GM21381 (cell line): ENCODE results near the gene FLNB.
A peak's percentile ranks its signal among the peaks of the same experiment; 100 is the strongest.

Experiments
- ATAC-seq: cut with Tn5 transposase; IDR thresholded peaks from one replicate; pipeline ENCODE4 v1.9.1; 2021; ENCODE audit warnings: mild to moderate bottlenecking, moderate library complexity; ENCODE audit not compliant: unreplicated experiment

FLNB gene

GRCh38 chr3:58072763-58073130 lies 64.5 kb downstream of the FLNB start:
- ATAC-seq, result no peak

- ATAC-seq, result no peak
Measured at GRCh38 chr3:58073301-58074108, 65.3 kb downstream of the FLNB start.

GRCh38 chr3:58074116-58074715 lies 66.0 kb downstream of the FLNB start:
- ATAC-seq, result no peak

GRCh38 chr3:58074997-58075396 lies 66.8 kb downstream of the FLNB start:
- ATAC-seq, result no peak

- no peak for ATAC-seq
Measured at GRCh38 chr3:58077596-58078285, 69.5 kb downstream of the FLNB start.

GRCh38 chr3:58078610-58079009 lies 70.4 kb downstream of the FLNB start:
- no peak for ATAC-seq

GRCh38 chr3:58079773-58080172 lies 71.6 kb downstream of the FLNB start:
- no peak for ATAC-seq

GRCh38 chr3:58082047-58082446 lies 73.8 kb downstream of the FLNB start:
- no peak for ATAC-seq

GRCh38 chr3:58084166-58084565 lies 75.9 kb downstream of the FLNB start:
- no peak for ATAC-seq

- ATAC-seq, result peak; percentile 88
Measured at GRCh38 chr3:58084788-58085543, 76.7 kb downstream of the FLNB start.

- ATAC-seq, result peak; percentile 42
Measured at GRCh38 chr3:58085616-58086015, 77.4 kb downstream of the FLNB start.

GRCh38 chr3:58088501-58088900 lies 80.3 kb downstream of the FLNB start:
- ATAC-seq, result no peak

GRCh38 chr3:58090351-58090750 lies 82.1 kb downstream of the FLNB start:
- ATAC-seq, result no peak

- no peak for ATAC-seq
Measured at GRCh38 chr3:58092521-58092920, 84.3 kb downstream of the FLNB start.

GRCh38 chr3:58093574-58094195 lies 85.5 kb downstream of the FLNB start:
- no peak for ATAC-seq

GRCh38 chr3:58094657-58095056 lies 86.4 kb downstream of the FLNB start:
- no peak for ATAC-seq

GRCh38 chr3:58095603-58096138 lies 87.4 kb downstream of the FLNB start:
- ATAC-seq, result no peak

- no peak for ATAC-seq
Measured at GRCh38 chr3:58098531-58098930, 90.3 kb downstream of the FLNB start.

- no peak for ATAC-seq
Measured at GRCh38 chr3:58099865-58100264, 91.6 kb downstream of the FLNB start.

GRCh38 chr3:58101499-58102389 lies 93.5 kb downstream of the FLNB start:
- ATAC-seq, result no peak
